ENCODE data around the gene MAP6D1. TPM values are rescaled to one million over a fixed set of nuclear protein-coding genes. Genes with fewer than 3 reads are reported as not detected.

Gene MAP6D1
- total and polyA plus RNA-seq, 2 of the 4 experiments (the other 2 are of a cell fraction): 2.7 to 5.2 TPM

DNA sequence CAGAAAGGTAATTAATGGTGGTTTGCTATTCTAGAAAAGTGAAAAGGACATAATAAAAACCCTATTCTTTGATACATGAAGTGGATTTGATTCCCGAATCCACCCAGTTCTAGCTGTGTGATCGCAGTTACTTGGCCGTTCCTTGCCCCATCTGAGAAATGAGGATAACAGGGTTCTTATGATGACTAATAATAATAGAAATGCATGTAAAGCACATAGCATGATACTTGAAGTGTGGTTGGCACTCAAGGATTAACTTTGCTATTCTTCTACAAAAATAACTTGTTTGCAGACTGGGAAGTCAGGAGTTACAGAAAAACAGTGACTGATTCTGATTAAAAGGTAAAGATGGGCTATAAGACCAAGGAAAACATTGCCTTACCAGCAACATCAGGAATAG is 32.5 kb upstream of the MAP6D1 start:
- no peak; the same call in 1 of the 2 replicates for ATAC-seq (ENCODE audit: low read depth)
- intact Hi-C loops (cut with micrococcal nuclease) (no loop called here), in situ Hi-C loops (cut with MboI; ENCODE audit: low sequenced_read_pairs) (no loop called here), dilution Hi-C loops (cut with HindIII; ENCODE audit: low sequenced_read_pairs, unreplicated experiment) (no loop called here)
- Histone ChIP-seq H2AK9ac (replicated peaks; ENCODE audit: low read depth, low read length, poor library complexity) (no peak overlapping the region), H2BK120ac (ENCODE audit: low read depth, low read length) (no peak overlapping the region), H3K56ac (ENCODE audit: extremely low read depth, insufficient read depth, low read length) (no peak overlapping the region), H3K4me2 (ENCODE audit: low read depth, low read length) (no peak overlapping the region), H3K4me3 (ENCODE audit: insufficient read depth, low read depth, low read length) (no peak overlapping the region), H2AFZ (replicated peaks; ENCODE audit: low read length, poor library complexity) (no peak overlapping the region), H3K9me3 (ENCODE audit: control insufficient read depth, insufficient read depth, low read length) (no peaks in the 10 kb centered on the region), H3K18ac (ENCODE audit: low read depth, low read length) (no peak overlapping the region), H3K23ac (ENCODE audit: low read depth, low read length) (no peak overlapping the region), H3K27me3 (ENCODE audit: control insufficient read depth, insufficient read depth, low read length) (no peaks in the 10 kb centered on the region), H2BK15ac (ENCODE audit: low read depth, low read length) (no peak overlapping the region), H3K36me3 (ENCODE audit: control insufficient read depth, insufficient read depth, low read length) (peaks cover 24% of the 10 kb centered on the region), H3K79me1 (ENCODE audit: low read depth in 1 of 2, low read length in 2 of 2) (peaks cover 0 to 10% of the 10 kb centered on the region in 2 experiments; a peak in 2 of 4 replicates), H3K14ac (replicated peaks; ENCODE audit: low read depth, low read length) (no peak overlapping the region), H4K8ac (ENCODE audit: low read depth in 2 of 2, low read length in 2 of 2) (no peak overlapping the region), H2BK5ac (ENCODE audit: low read depth, low read length, poor library complexity, severe bottlenecking) (no peak overlapping the region), H4K5ac (ENCODE audit: low read depth, low read length) (no peak overlapping the region), H3K9ac (ENCODE audit: low read depth, low read length) (no peak overlapping the region), H2BK20ac (ENCODE audit: low read depth, low read length) (no peak overlapping the region), H4K20me1 (ENCODE audit: insufficient read depth, low read length) (no peaks in the 10 kb centered on the region), H4K91ac (ENCODE audit: insufficient read depth, low read depth, low read length) (no peak overlapping the region), H3K27ac (ENCODE audit: insufficient read depth, low read length) (no peak overlapping the region), H3K9me1 (ENCODE audit: insufficient read depth, low read length) (no peaks in the 10 kb centered on the region), H2AK5ac (ENCODE audit: low read depth, low read length) (no peak overlapping the region), H3K4ac (ENCODE audit: low read depth, low read length) (no peak overlapping the region), H3K4me1 (ENCODE audit: control insufficient read depth, insufficient read depth, low read length) (no peaks in the 10 kb centered on the region)
- BruUV-seq (replicated peaks): no TSS peak
- ChIA-PET POLR2A (ENCODE audit: unreplicated experiment) (no interaction called here), CTCF (no interaction called here)
- TF ChIP-seq NFE2L2 (IDR thresholded peaks at IDR 0.05; ENCODE audit: low read depth, low read length) (no peak), SMC3 (IDR thresholded peaks at IDR 0.05; ENCODE audit: low read depth, low read length) (no peak), FOS (IDR thresholded peaks at IDR 0.05; ENCODE audit: low read depth, low read length) (no peak), CEBPB (IDR thresholded peaks at IDR 0.05; ENCODE audit: low read depth, low read length) (no peak), BHLHE40 (IDR thresholded peaks at IDR 0.05; ENCODE audit: low read depth, low read length) (no peak), MAFK (IDR thresholded peaks at IDR 0.05; ENCODE audit: low read depth, low read length) (no peak), RFX5 (IDR thresholded peaks at IDR 0.05; ENCODE audit: low read depth, low read length) (no peak), MAZ (IDR thresholded peaks at IDR 0.05; ENCODE audit: borderline replicate concordance, low read depth, low read length) (no peak), RAD21 (IDR thresholded peaks at IDR 0.05; ENCODE audit: low read length) (no peak), RCOR1 (IDR thresholded peaks at IDR 0.05; ENCODE audit: insufficient replicate concordance, low read length) (no peak), MXI1 (IDR thresholded peaks at IDR 0.05; ENCODE audit: borderline replicate concordance, low read depth, low read length) (no peak), CHD1 (IDR thresholded peaks at IDR 0.05; ENCODE audit: low read depth, low read length) (no peak), POLR2A (IDR thresholded peaks at IDR 0.05; ENCODE audit: low read depth, low read length) (no peak)
- TF ChIP-seq, protein P1, sequence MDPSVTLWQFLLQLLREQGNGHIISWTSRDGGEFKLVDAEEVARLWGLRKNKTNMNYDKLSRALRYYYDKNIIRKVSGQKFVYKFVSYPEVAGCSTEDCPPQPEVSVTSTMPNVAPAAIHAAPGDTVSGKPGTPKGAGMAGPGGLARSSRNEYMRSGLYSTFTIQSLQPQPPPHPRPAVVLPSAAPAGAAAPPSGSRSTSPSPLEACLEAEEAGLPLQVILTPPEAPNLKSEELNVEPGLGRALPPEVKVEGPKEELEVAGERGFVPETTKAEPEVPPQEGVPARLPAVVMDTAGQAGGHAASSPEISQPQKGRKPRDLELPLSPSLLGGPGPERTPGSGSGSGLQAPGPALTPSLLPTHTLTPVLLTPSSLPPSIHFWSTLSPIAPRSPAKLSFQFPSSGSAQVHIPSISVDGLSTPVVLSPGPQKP (IDR thresholded peaks at IDR 0.05; ENCODE audit: borderline replicate concordance, low read depth, low read length): no peak
- TF ChIP-seq, protein P2, sequence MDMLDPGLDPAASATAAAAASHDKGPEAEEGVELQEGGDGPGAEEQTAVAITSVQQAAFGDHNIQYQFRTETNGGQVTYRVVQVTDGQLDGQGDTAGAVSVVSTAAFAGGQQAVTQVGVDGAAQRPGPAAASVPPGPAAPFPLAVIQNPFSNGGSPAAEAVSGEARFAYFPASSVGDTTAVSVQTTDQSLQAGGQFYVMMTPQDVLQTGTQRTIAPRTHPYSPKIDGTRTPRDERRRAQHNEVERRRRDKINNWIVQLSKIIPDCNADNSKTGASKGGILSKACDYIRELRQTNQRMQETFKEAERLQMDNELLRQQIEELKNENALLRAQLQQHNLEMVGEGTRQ (IDR thresholded peaks at IDR 0.05; ENCODE audit: low read depth, low read length): no peak
- TF ChIP-seq, protein P3, sequence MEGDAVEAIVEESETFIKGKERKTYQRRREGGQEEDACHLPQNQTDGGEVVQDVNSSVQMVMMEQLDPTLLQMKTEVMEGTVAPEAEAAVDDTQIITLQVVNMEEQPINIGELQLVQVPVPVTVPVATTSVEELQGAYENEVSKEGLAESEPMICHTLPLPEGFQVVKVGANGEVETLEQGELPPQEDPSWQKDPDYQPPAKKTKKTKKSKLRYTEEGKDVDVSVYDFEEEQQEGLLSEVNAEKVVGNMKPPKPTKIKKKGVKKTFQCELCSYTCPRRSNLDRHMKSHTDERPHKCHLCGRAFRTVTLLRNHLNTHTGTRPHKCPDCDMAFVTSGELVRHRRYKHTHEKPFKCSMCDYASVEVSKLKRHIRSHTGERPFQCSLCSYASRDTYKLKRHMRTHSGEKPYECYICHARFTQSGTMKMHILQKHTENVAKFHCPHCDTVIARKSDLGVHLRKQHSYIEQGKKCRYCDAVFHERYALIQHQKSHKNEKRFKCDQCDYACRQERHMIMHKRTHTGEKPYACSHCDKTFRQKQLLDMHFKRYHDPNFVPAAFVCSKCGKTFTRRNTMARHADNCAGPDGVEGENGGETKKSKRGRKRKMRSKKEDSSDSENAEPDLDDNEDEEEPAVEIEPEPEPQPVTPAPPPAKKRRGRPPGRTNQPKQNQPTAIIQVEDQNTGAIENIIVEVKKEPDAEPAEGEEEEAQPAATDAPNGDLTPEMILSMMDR (conservative IDR thresholded peaks at IDR 0.05; ENCODE audit: low read depth, low read length): no peak
- no peak for DNase-seq
- no CpG with 5 or more reads among the region's 3 CpGs for WGBS, 2 experiments (ENCODE audit: extremely low coverage in 2 of 2, insufficient read length in 1 of 2)

All from IMR-90 (cell line).